ENCODE results near the gene NFIX. TPM values are rescaled to one million over a fixed set of nuclear protein-coding genes. Genes with fewer than 3 reads are reported as not detected.

NFIX gene
- total and polyA plus RNA-seq, 9 of the 15 experiments (the other 6 are each of a cell fraction or from before 2014, with no cell fraction given): 0.28 to 26.8 (median 5.4) TPM

- DNase-seq (ENCODE audit: extremely low read depth in 1 of 4, low spot score in 3 of 4) (no peak), ATAC-seq (peak; percentile 14), FAIRE-seq (no peak)
- Histone ChIP-seq H3K79me2 (ENCODE audit: control insufficient read depth, insufficient read depth, low read length) (peaks cover 91% of the 10 kb centered on the region), H3K27ac (ENCODE audit: extremely low read depth, low read depth, low read length) (no peak overlapping the region; the same call in 2 of the 3 replicates), H3K4me2 (ENCODE audit: insufficient read depth, low read length) (no peak overlapping the region), H3K9me1 (ENCODE audit: control insufficient read depth, insufficient read depth, low read length) (no peaks in the 10 kb centered on the region), H3K4me3 (no peak overlapping the region), H3K9ac (ENCODE audit: insufficient read depth in 1 of 2, low read depth in 2 of 2, low read length in 2 of 2) (peak overlapping the region in 1 of 2 experiments; percentile 65; a peak in 1 of 4 replicates), H3K9me3 (replicated peaks; ENCODE audit: control insufficient read depth, insufficient read depth, low read depth, low read length) (no peaks in the 10 kb centered on the region), H3K4me1 (replicated peaks in 1 of 2; ENCODE audit: control insufficient read depth in 2 of 2, insufficient read depth in 2 of 2, low read length in 2 of 2) (peaks cover 16 to 17% of the 10 kb centered on the region in 2 experiments), H3K27me3 (ENCODE audit: control insufficient read depth in 2 of 2, insufficient read depth in 2 of 2, low read length in 2 of 2) (no peaks in the 10 kb centered on the region), H3K36me3 (ENCODE audit: control insufficient read depth, insufficient read depth, low read length) (peaks cover 80% of the 10 kb centered on the region), H4K20me1 (replicated peaks; ENCODE audit: control insufficient read depth, insufficient read depth, low read length) (peaks cover 50% of the 10 kb centered on the region), H2AFZ (ENCODE audit: low read depth, low read length) (no peak overlapping the region)
- no peak for TF ChIP-seq MLLT1 (IDR thresholded peaks at IDR 0.05)
- TF ChIP-seq ZNF79 (CRISPR knock-in tag; IDR thresholded peaks at IDR 0.05; ENCODE audit: low read depth): no peak
- in situ Hi-C loops (cut with MboI): no loop called here
- intact Hi-C loops (cut with micrococcal nuclease): no loop called here
- ChIA-PET CTCF (ENCODE audit: low intra/inter-chr PET ratio) (no interaction called here), POLR2A (interaction anchor here (0.7 to 3.1 kb wide), 9 partner anchors 8 to 41 kb away, joined by 3 to 13 read pairs (median 5); partner anchors contain the start of genes IER2, NACC1 and STX10)
- no TSS peak for BruUV-seq (replicated peaks)
- WGBS (ENCODE audit: insufficient coverage, low coverage, missing lambda C conversion rate): 27% methylated on average over 1 of the region's 1 CpG
Measured at GRCh38 chr19:13128583-13128982, 133.3 kb downstream of the NFIX start.

- peak; percentile 7; the same call in 2 of the 3 replicates for ATAC-seq
- H3K9ac ChIP-seq (ENCODE audit: insufficient read depth in 1 of 2, low read depth in 2 of 2, low read length in 2 of 2): peak overlapping the region in 1 of 2 experiments; percentile 62; a peak in 2 of 4 replicates
- CTCF ChIA-PET (ENCODE audit: low intra/inter-chr PET ratio): no interaction called here
Measured at GRCh38 chr19:13129384-13129783, 134.1 kb downstream of the NFIX start.

More at GRCh38 chr19:13129384-13129783, 134.1 kb downstream of the NFIX start:
- Histone ChIP-seq H3K4me3 (no peak overlapping the region), H3K4me2 (ENCODE audit: insufficient read depth, low read length) (no peak overlapping the region), H3K36me3 (ENCODE audit: control insufficient read depth, insufficient read depth, low read length) (peaks cover 82% of the 10 kb centered on the region), H3K27ac (ENCODE audit: extremely low read depth, low read depth, low read length) (no peak overlapping the region; the same call in 2 of the 3 replicates), H2AFZ (ENCODE audit: low read depth, low read length) (no peak overlapping the region), H3K9me3 (replicated peaks; ENCODE audit: control insufficient read depth, insufficient read depth, low read depth, low read length) (no peaks in the 10 kb centered on the region), H3K27me3 (ENCODE audit: control insufficient read depth in 2 of 2, insufficient read depth in 2 of 2, low read length in 2 of 2) (no peaks in the 10 kb centered on the region), H4K20me1 (replicated peaks; ENCODE audit: control insufficient read depth, insufficient read depth, low read length) (peaks cover 48% of the 10 kb centered on the region), H3K4me1 (replicated peaks in 1 of 2; ENCODE audit: control insufficient read depth in 2 of 2, insufficient read depth in 2 of 2, low read length in 2 of 2) (peaks cover 16 to 17% of the 10 kb centered on the region in 2 experiments), H3K79me2 (ENCODE audit: control insufficient read depth, insufficient read depth, low read length) (peaks cover 92% of the 10 kb centered on the region), H3K9me1 (ENCODE audit: control insufficient read depth, insufficient read depth, low read length) (no peaks in the 10 kb centered on the region)
- POLR2A ChIA-PET: interaction anchor here (0.5 to 3.1 kb wide), 11 partner anchors 9 to 1736 kb away, joined by 3 to 13 read pairs (median 4); partner anchors contain the start of genes IER2, NACC1 and STX10
- BruUV-seq (replicated peaks): no TSS peak
- in situ Hi-C loops (cut with MboI) (no loop called here), intact Hi-C loops (cut with micrococcal nuclease) (no loop called here)
- WGBS (ENCODE audit: insufficient coverage, low coverage, missing lambda C conversion rate): 96% methylated on average over 6 of the region's 9 CpGs
- no peak for FAIRE-seq
- no peak for DNase-seq (ENCODE audit: extremely low read depth in 1 of 4, low spot score in 3 of 4)
